Duodenal mucosa (tissue), 2 donors: ENCODE measurements around the gene R3HCC1L.

ENCODE experiments used
- H3K27ac ChIP-seq: one replicate; pipeline ENCODE4 v1.7.0; 2013; ENCODE audit warnings: low read depth, low read length
- H3K27me3 ChIP-seq, 2 donors: one replicate each; pipeline ENCODE4 v1.7.0; 2013; ENCODE audit warnings: low read length in 2 of 2, control low read depth in 1 of 2; ENCODE audit not compliant: insufficient read depth in 2 of 2, control insufficient read depth in 1 of 2
- H3K36me3 ChIP-seq, 2 donors: one replicate each; pipeline ENCODE4 v1.7.0; 2013; ENCODE audit warnings: low read length in 2 of 2, control low read depth in 1 of 2; ENCODE audit not compliant: insufficient read depth in 2 of 2, control insufficient read depth in 1 of 2
- H3K4me1 ChIP-seq, 2 donors: one replicate each; pipeline ENCODE4 v1.7.0; 2013; ENCODE audit warnings: low read length in 2 of 2, control low read depth in 1 of 2; ENCODE audit not compliant: insufficient read depth in 2 of 2, control insufficient read depth in 1 of 2
- H3K4me3 ChIP-seq, 2 donors: one replicate each; pipeline ENCODE4 v1.7.0; 2013; ENCODE audit warnings: low read length in 2 of 2, low read depth in 1 of 2
- H3K9ac ChIP-seq, 2 donors: one replicate each; pipeline ENCODE4 v1.7.0; 2013; ENCODE audit warnings: low read length in 2 of 2, low read depth in 1 of 2
- H3K9me3 ChIP-seq, 2 donors: one replicate each; pipeline ENCODE4 v1.7.0; 2013; ENCODE audit warnings: low read length in 2 of 2, control low read depth in 1 of 2; ENCODE audit not compliant: control insufficient read depth in 1 of 2

The R3HCC1L gene

DNA sequence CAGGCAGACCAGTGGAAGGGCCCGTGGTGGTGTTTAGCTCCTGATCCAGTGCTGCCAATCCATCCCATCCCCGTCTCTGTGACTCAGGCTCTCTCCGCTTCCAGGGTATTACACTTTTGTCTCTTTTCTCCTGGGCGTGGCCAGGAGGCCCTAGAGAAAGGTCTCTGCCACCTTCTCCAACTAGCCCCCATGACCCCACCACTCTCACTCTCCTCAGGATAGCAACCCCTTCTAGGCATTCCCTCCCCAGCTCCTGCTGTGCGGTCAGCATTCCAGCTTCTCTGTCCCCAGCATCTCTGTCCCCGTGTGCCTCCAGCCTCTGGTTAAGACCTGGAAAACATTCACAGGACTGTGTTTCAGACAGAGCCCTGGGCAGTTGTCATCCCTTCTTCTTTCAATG, 36.2 kb upstream of the R3HCC1L start:
- no peaks in the 10 kb centered on the region for H3K9me3 ChIP-seq
- no peaks in the 10 kb centered on the region for H3K4me1 ChIP-seq
- no peak overlapping the region for H3K9ac ChIP-seq
- H3K36me3 ChIP-seq = no peaks in the 10 kb centered on the region
- H3K4me3 ChIP-seq = no peak overlapping the region
- no peak overlapping the region for H3K27ac ChIP-seq
- no peaks in the 10 kb centered on the region for H3K27me3 ChIP-seq

DNA sequence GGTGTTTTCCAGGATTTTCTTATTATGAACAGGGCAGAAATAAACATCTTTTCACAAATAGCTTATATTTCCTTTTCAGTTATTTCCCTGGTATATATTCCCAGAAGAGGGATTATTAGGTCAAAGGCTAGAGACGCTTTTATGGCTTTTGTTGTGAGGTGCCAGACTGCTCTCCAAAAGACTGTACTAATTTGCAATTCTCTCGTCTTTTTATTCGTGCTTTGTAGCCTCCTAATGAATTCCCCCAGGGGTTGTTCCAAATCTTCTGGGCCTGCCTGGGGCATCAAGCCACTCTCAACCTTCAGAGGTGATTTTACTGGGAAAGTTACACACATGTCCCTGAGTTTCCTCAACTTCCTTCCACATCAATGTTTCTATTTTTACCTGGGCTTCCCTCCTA, 34.0 kb upstream of the R3HCC1L start:
- H3K27ac ChIP-seq = no peak overlapping the region
- H3K9me3 ChIP-seq = no peaks in the 10 kb centered on the region
- H3K4me1 ChIP-seq = no peaks in the 10 kb centered on the region
- H3K9ac ChIP-seq = no peak overlapping the region
- no peaks in the 10 kb centered on the region for H3K36me3 ChIP-seq
- H3K4me3 ChIP-seq = no peak overlapping the region
- no peaks in the 10 kb centered on the region for H3K27me3 ChIP-seq

DNA sequence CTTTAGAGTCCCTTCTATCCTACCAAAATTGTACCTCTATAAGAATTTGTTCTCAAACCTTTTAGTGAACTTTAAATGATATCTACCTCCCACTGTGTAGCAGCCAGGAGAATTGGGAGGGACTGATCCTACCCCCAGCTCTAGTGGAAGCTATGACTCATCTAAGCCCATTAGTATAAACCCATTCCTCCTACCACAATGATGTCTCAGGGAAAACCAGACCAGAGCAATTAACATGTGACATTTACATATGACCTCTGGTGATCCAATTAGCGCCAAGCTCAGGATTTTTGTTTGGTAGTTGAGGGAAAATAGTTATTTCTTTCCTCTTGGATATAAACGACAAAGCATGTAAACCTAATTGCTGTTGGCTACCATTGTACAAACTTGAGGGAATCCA, 33.1 kb upstream of the R3HCC1L start:
- Histone ChIP-seq H3K9ac (no peak overlapping the region), H3K27me3 (no peaks in the 10 kb centered on the region), H3K4me3 (no peak overlapping the region), H3K36me3 (no peaks in the 10 kb centered on the region), H3K4me1 (no peaks in the 10 kb centered on the region), H3K27ac (no peak overlapping the region), H3K9me3 (no peaks in the 10 kb centered on the region)

DNA sequence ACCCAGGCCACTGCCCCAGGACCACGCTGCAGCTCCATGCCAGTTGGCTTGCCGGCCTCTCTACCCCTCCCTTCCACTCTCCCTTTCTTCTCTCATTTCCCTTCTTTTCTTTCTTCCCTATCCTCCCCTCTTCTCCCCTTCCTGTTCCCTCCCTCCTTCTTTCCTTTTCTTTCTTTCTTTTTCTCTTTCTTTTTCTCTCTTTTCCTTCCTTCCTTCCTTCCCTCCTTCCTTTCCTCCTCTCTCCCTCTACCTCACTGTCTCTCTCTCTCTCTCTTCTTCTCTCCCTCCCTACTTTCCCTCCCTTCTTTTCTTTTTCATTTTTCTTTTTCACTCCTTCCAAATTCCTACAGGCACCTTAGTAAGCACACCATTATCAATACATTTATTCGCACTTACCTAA, 30.3 kb upstream of the R3HCC1L start:
- H3K9me3 ChIP-seq = no peaks in the 10 kb centered on the region
- H3K36me3 ChIP-seq = no peaks in the 10 kb centered on the region
- no peak overlapping the region for H3K27ac ChIP-seq
- no peak overlapping the region for H3K4me3 ChIP-seq
- H3K27me3 ChIP-seq = no peaks in the 10 kb centered on the region
- H3K9ac ChIP-seq = no peak overlapping the region
- no peaks in the 10 kb centered on the region for H3K4me1 ChIP-seq

DNA sequence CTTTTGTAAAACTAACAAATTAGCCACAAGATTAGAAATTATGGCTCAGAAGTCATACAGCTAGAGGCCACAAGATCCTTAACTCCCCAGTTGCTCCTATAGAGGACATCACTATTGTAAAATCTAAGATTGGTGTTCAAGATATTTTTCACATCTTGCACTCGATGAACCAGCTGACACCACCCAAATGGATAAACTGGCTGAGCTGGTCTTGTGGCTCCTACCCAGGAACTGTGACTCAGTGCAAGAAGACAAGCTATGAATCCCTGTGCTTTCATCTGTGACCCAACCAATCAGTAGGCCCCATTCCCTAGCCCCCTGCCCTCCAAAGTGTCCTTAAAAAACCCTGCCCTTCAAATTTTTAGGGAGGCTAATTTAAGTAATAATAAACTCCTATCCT, 27.9 kb upstream of the R3HCC1L start:
- no peaks in the 10 kb centered on the region for H3K27me3 ChIP-seq
- no peak overlapping the region for H3K9ac ChIP-seq
- no peaks in the 10 kb centered on the region for H3K36me3 ChIP-seq
- H3K4me1 ChIP-seq = no peaks in the 10 kb centered on the region
- H3K9me3 ChIP-seq = no peaks in the 10 kb centered on the region
- no peak overlapping the region for H3K27ac ChIP-seq
- H3K4me3 ChIP-seq = no peak overlapping the region

DNA sequence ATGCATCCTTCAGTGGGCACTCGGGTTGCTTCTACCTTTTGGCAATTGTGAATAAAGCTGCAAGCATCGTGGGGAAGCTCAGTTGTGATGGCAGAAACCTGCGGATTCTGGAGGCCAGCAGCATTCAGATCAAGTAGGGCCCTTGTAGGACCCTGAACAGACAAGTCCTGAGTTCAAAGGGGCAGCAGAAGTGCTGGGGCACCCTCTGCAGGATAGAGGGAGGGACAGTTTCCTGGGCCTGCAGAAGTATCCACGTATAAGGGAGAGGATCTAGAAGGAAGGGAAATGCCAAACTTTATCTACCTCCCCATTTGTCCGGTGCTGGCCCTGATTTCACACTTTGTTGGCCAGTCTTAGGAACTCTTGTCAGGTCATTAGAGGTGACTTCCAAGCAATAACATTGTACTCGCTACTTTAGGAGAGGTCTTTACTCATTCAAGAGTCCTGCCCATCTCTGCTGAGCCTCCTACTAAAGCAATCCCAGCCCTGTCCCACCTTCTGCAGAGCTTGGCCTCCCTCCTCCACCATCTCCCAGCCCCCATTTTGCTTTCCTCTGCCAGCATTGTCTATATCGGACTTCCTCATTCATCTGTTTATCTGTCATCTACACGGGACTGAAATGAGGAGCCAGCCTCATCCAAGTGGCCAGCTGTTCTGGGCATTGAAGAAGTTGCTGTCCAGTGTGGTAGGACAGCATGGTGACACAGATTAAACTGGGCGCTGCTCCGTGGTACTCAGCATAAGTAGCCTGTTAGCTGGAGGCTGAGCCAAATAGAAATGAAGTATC, 26.6 kb upstream of the R3HCC1L start:
- H3K4me3 ChIP-seq = no peak overlapping the region
- no peak overlapping the region for H3K27ac ChIP-seq
- peaks cover 0 to 4% of the 10 kb centered on the region in 2 donors for H3K27me3 ChIP-seq

DNA sequence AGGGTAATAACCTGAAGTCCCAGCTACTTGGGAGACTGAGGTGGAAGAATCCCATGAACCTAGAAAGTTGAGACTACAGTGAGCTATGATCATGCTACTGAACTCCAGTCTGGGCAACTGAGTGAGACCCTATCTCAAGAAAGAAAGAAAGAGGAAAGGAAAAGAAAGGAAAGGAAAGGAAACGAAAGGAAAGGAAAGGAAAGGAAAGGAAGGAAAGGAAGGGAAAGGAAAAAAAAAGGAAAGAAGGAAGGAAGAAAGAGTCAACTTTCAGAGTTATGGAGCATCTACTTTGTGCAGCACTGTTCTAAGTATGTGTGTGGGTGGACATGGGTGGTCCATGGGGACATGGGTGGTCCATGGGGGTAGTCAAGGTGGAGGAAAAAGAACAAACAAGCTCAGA, 24.1 kb upstream of the R3HCC1L start:
- Histone ChIP-seq H3K4me3 (no peak overlapping the region), H3K36me3 (no peaks in the 10 kb centered on the region), H3K9ac (no peak overlapping the region), H3K4me1 (no peaks in the 10 kb centered on the region), H3K27ac (no peak overlapping the region), H3K27me3 (peaks cover 0 to 14% of the 10 kb centered on the region in 2 donors), H3K9me3 (no peaks in the 10 kb centered on the region)

More for the DNA sequence above, 26.6 kb upstream of the R3HCC1L start:
- Histone ChIP-seq H3K9me3 (no peaks in the 10 kb centered on the region), H3K9ac (no peak overlapping the region), H3K4me1 (no peaks in the 10 kb centered on the region), H3K36me3 (no peaks in the 10 kb centered on the region)

DNA sequence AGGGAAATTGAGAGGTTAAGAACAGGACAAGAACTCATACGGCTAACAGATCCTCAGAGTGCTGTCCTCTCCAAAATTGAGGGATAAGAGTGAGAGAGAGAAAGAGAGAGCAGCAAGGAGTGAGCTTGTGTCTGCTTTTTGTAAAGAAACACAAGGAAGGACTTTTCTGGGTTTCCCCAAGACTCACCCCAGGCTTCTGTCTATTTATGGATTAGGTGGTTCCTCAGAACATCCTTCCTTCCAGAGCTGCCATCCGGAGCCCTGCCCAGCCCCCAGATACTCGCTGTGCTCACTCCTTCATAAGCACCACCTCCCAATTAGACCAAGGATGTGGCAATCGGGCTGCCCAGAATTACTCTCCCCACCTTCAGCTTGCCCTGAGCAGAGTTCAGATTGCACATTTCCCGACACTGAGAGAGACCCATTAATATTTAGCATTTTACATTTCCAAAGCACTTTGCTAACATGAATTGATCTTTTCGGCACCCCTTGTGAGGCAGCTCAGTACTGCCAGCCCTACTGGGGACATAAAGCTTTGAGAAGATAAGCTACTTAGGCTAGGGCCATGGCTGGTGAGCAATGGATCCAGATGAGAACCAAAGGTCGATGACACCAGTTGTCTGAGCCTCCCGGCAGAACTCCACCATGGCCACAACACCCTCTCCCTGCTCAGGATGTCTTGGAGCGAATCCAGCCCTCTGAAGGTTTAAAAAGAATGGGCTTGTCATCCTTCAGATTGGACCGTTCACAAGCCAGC, 19.2 kb upstream of the R3HCC1L start:
- H3K36me3 ChIP-seq = no peaks in the 10 kb centered on the region
- no peaks in the 10 kb centered on the region for H3K4me1 ChIP-seq
- no peak overlapping the region for H3K4me3 ChIP-seq
- H3K9ac ChIP-seq = no peak overlapping the region
- no peaks in the 10 kb centered on the region for H3K9me3 ChIP-seq
- H3K27ac ChIP-seq = no peak overlapping the region
- H3K27me3 ChIP-seq = peaks cover 0 to 14% of the 10 kb centered on the region in 2 donors

DNA sequence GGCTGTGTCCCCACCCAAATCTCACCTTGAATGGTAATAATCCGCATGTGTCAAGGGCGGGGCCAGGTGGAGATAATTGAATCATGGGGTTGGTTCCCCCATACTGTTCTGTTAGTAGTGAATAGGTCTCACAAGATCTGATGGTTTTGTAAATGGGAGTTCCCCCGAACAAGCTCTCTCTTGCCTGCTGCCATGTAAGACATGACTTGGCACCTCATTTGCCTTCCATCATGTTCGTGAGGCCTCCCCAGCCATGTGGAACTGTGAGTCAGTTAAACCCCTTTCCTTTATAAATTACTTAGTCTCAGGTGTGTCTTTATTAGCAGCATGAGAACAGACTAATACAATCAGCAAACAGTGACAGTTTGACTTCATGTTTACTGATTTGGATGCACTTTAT, 14.6 kb upstream of the R3HCC1L start:
- Histone ChIP-seq H3K9ac (no peak overlapping the region), H3K27me3 (peaks cover 0 to 3% of the 10 kb centered on the region in 2 donors), H3K4me3 (no peak overlapping the region), H3K27ac (no peak overlapping the region), H3K36me3 (no peaks in the 10 kb centered on the region), H3K9me3 (no peaks in the 10 kb centered on the region), H3K4me1 (no peaks in the 10 kb centered on the region)

DNA sequence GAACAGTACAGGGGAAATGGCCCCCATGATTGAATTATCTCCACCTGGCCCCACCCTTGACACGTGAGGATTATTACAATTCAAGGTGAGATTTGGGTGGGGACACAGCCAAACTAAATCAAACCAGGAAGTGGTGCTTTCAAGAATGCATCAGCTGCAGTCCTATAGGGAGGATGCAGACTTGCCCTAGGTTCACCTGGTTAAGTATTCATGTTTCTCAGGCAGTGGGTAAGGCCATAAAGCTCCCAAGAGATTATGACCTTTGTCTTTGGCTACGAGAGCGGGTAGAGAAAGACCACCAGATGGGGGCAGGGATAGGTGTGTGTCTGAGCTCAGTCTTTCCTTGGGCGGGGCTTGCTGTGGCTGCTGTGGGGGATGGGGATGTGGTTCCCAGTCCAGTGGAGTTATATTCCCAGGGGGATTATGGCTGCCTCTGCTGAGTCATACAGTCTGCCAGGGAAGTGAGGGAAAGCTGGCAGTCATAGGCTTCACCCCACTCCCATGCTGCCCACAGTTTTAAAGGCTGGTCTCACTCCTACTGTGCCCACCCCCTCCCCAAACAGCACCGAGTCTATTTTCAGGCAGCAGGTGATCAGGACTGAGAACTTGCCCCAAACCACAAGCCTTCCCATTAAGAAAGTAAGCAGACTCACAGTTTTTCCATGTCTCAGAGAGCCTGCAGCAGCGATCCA, 8.4 kb upstream of the R3HCC1L start:
- Histone ChIP-seq H3K27ac (no peak overlapping the region), H3K4me3 (no peak overlapping the region), H3K4me1 (no peaks in the 10 kb centered on the region), H3K36me3 (no peaks in the 10 kb centered on the region), H3K9ac (no peak overlapping the region), H3K27me3 (peaks cover 3 to 10% of the 10 kb centered on the region in 2 donors), H3K9me3 (no peaks in the 10 kb centered on the region)
